Neural cell (in vitro differentiated cells): ENCODE measurements around the gene LAMB4. TPM values are rescaled to one million over a fixed set of nuclear protein-coding genes. Genes with fewer than 3 reads are reported as not detected.

Source experiments
- H2AFZ ChIP-seq: fragments of 200-600, 300-800 bp; sonication (generic), shearing (Covaris generic); 2 replicates; pipeline ENCODE4 v1.6.0; 2014; ENCODE audit warnings: low read depth, mild to moderate bottlenecking, antibody characterized with exemption, low read length, moderate library complexity
- H3F3A ChIP-seq: fragments of 200-600 bp; shearing (Covaris generic); 2 replicates; pipeline ENCODE4 v1.6.1; 2016; ENCODE audit warnings: mild to moderate bottlenecking, moderate library complexity, mixed read lengths, antibody characterized with exemption, low read length; ENCODE audit not compliant: insufficient read depth, poor library complexity, severe bottlenecking
- H3K27ac ChIP-seq: fragments of 200-600, 300-800 bp; sonication (generic), shearing (Covaris generic); 2 replicates; pipeline ENCODE4 v1.5.1; 2014; ENCODE audit warnings: mild to moderate bottlenecking, low read length, moderate library complexity
- H3K27me3 ChIP-seq: fragments of 300-800, 200-600 bp; sonication (generic), shearing (Covaris generic); 2 replicates; pipeline ENCODE4 v1.6.0; 2014; ENCODE audit warnings: mild to moderate bottlenecking, low read depth, low read length, moderate library complexity; ENCODE audit not compliant: insufficient read depth
- H3K36me3 ChIP-seq: fragments of 300-800, 200-600 bp; sonication (generic), shearing (Covaris generic); 2 replicates; pipeline ENCODE4 v1.5.1; 2014; ENCODE audit warnings: mild to moderate bottlenecking, antibody characterized with exemption, low read length, moderate library complexity; ENCODE audit not compliant: insufficient read depth
- H3K4me2 ChIP-seq: fragments of 300-800, 200-600 bp; sonication (generic), shearing (Covaris generic); 2 replicates; pipeline ENCODE4 v1.6.0; 2014; ENCODE audit warnings: mild to moderate bottlenecking, low read length
- H3K4me3 ChIP-seq: fragments of 300-800, 200-600 bp; sonication (generic), shearing (Covaris generic); 2 replicates; pipeline ENCODE4 v1.5.1; 2014; ENCODE audit warnings: mild to moderate bottlenecking, low read length, moderate library complexity
- H3K79me2 ChIP-seq: fragments of 200-600 bp; shearing (Covaris generic); replicated peaks from 2 replicates; pipeline ENCODE4 v1.6.0; 2014; ENCODE audit warnings: mild to moderate bottlenecking, low read length, moderate library complexity; ENCODE audit not compliant: insufficient read depth
- H3K9ac ChIP-seq: fragments of 300-800, 200-600 bp; sonication (generic), shearing (Covaris generic); 2 replicates; pipeline ENCODE4 v1.6.1; 2016; ENCODE audit warnings: mild to moderate bottlenecking, low read length, mixed read lengths
- H3K9me2 ChIP-seq: fragments of 200-600 bp; shearing (Covaris generic); 2 replicates; pipeline ENCODE4 v1.6.1; 2016; ENCODE audit warnings: mild to moderate bottlenecking, low read length, mixed read lengths; ENCODE audit not compliant: insufficient read depth
- H3K9me3 ChIP-seq: fragments of 200-600, 300-800 bp; sonication (generic), shearing (Covaris generic); 2 replicates; pipeline ENCODE4 v1.6.1; 2016; ENCODE audit warnings: mild to moderate bottlenecking, mixed run types, low read length, moderate library complexity, mixed read lengths
- H4K20me1 ChIP-seq: fragments of 200-600 bp; shearing (Covaris generic); 2 replicates; pipeline ENCODE4 v1.6.1; 2016; ENCODE audit warnings: mild to moderate bottlenecking, mixed run types; ENCODE audit not compliant: insufficient read depth
- CTCF ChIP-seq: fragments of 450-650 bp; IDR thresholded peaks from 2 replicates; pipeline ENCODE4 v1.5.1; 2014; ENCODE audit warnings: antibody characterized with exemption, mild to moderate bottlenecking, moderate library complexity; ENCODE audit not compliant: poor library complexity, severe bottlenecking
- EP300 ChIP-seq: fragments of 450-650 bp; conservative IDR thresholded peaks from 2 replicates; pipeline ENCODE4 v1.6.1; 2014; ENCODE audit warnings: antibody characterized with exemption, mild to moderate bottlenecking, moderate library complexity; ENCODE audit not compliant: poor library complexity, severe bottlenecking
- EZH2 ChIP-seq: fragments of 200-600, 300-800 bp; shearing (Covaris generic), sonication (generic); IDR thresholded peaks from 2 replicates; pipeline ENCODE4 v1.6.1; 2014; ENCODE audit warnings: antibody characterized with exemption, low read length, borderline replicate concordance, mild to moderate bottlenecking; ENCODE audit not compliant: insufficient read depth, poor library complexity, severe bottlenecking
- MXI1 ChIP-seq: fragments of 450-650 bp; conservative IDR thresholded peaks from 2 replicates; pipeline ENCODE4 v1.6.1; 2014; ENCODE audit warnings: antibody characterized with exemption, mild to moderate bottlenecking; ENCODE audit not compliant: poor library complexity, severe bottlenecking
- POLR2AphosphoS5 ChIP-seq: IDR thresholded peaks from 2 replicates; pipeline ENCODE4 v1.6.1; 2012
- RAD21 ChIP-seq: fragments of 450-650 bp; conservative IDR thresholded peaks from 2 replicates; pipeline ENCODE4 v1.6.1; 2014; ENCODE audit warnings: antibody characterized with exemption, mild to moderate bottlenecking, moderate library complexity
- REST ChIP-seq: IDR thresholded peaks from 2 replicates; pipeline ENCODE4 v1.6.1; 2012; ENCODE audit warnings: borderline replicate concordance
- SMC3 ChIP-seq: fragments of 450-650 bp; conservative IDR thresholded peaks from 2 replicates; pipeline ENCODE4 v1.6.1; 2014; ENCODE audit warnings: antibody characterized with exemption, mild to moderate bottlenecking, moderate library complexity; ENCODE audit not compliant: poor library complexity
- TAF1 ChIP-seq: IDR thresholded peaks from 2 replicates; pipeline ENCODE4 v1.6.1; 2012; ENCODE audit warnings: low read depth
- polyA plus RNA-seq: library from polyadenylated mRNA; depleted of rRNA; stranded (reverse); fragments of >200 nt; gene quantifications from 2 replicates; pipeline ENCODE4 v1.2.3, GENCODE V29; 2014

LAMB4 gene
- polyA plus RNA-seq, 1 donor from 2014 or later = 0.16 TPM

- Histone ChIP-seq H3K4me3 (no peak overlapping the region), H3K9ac (no peak overlapping the region), H3K4me2 (no peak overlapping the region), H4K20me1 (no peaks in the 10 kb centered on the region), H2AFZ (no peak overlapping the region), H3K79me2 (no peaks in the 10 kb centered on the region), H3K9me2 (no peaks in the 10 kb centered on the region), H3K9me3 (no peaks in the 10 kb centered on the region), H3K27ac (no peak overlapping the region), H3K36me3 (no peaks in the 10 kb centered on the region), H3F3A (no peaks in the 10 kb centered on the region), H3K27me3 (no peaks in the 10 kb centered on the region)
- no peak for TF ChIP-seq RAD21
- TF ChIP-seq REST = no peak
- no peak for TF ChIP-seq EP300
- TF ChIP-seq MXI1 = no peak
- TF ChIP-seq POLR2AphosphoS5 = no peak
- TF ChIP-seq CTCF = no peak
- TF ChIP-seq SMC3 = no peak
- TF ChIP-seq EZH2 = no peak
- no peak for TF ChIP-seq TAF1
Observed at GRCh38 chr7:108086546-108086945, 43.6 kb downstream of the LAMB4 start.

- Histone ChIP-seq H3K27ac (no peak overlapping the region), H3K4me3 (no peak overlapping the region), H3K4me2 (no peak overlapping the region), H3K79me2 (no peaks in the 10 kb centered on the region), H3K9me2 (no peaks in the 10 kb centered on the region), H3F3A (no peaks in the 10 kb centered on the region), H2AFZ (no peak overlapping the region), H3K36me3 (no peaks in the 10 kb centered on the region), H4K20me1 (no peaks in the 10 kb centered on the region), H3K27me3 (no peaks in the 10 kb centered on the region), H3K9me3 (no peaks in the 10 kb centered on the region), H3K9ac (no peak overlapping the region)
- TF ChIP-seq SMC3 (no peak), MXI1 (no peak), EP300 (no peak), RAD21 (no peak), EZH2 (no peak), TAF1 (no peak)
Observed at GRCh38 chr7:108083980-108084379, 46.2 kb downstream of the LAMB4 start.
